GM18511 (cell line): ENCODE data around the gene SPIN1.

ENCODE experiments used
- ATAC-seq: cut with Tn5 transposase; IDR thresholded peaks from one replicate; pipeline ENCODE4 v1.9.1; 2021; ENCODE audit warnings: mild to moderate bottlenecking, moderate library complexity; ENCODE audit not compliant: unreplicated experiment

The SPIN1 gene

GRCh38 chr9:88387552-88388202, 567 bp upstream of the SPIN1 start:
- peak; percentile 16 for ATAC-seq

GRCh38 chr9:88388886-88389605, 802 bp downstream of the SPIN1 start:
- peak; percentile 34 for ATAC-seq

GRCh38 chr9:88390371-88390990, 2.2 kb downstream of the SPIN1 start:
- ATAC-seq, result no peak

GRCh38 chr9:88391236-88391635, 3.0 kb downstream of the SPIN1 start:
- no peak for ATAC-seq

GRCh38 chr9:88391921-88392320, 3.7 kb downstream of the SPIN1 start:
- no peak for ATAC-seq

- no peak for ATAC-seq
Observed at GRCh38 chr9:88392549-88392948, 4.3 kb downstream of the SPIN1 start.

- ATAC-seq, result no peak
Observed at GRCh38 chr9:88396836-88397577, 8.8 kb downstream of the SPIN1 start.

GRCh38 chr9:88398016-88398415, 9.8 kb downstream of the SPIN1 start:
- no peak for ATAC-seq

GRCh38 chr9:88399966-88400365, 11.7 kb downstream of the SPIN1 start:
- ATAC-seq, result no peak

GRCh38 chr9:88403340-88403739, 15.1 kb downstream of the SPIN1 start:
- ATAC-seq, result no peak

- ATAC-seq, result no peak
Observed at GRCh38 chr9:88406051-88406450, 17.8 kb downstream of the SPIN1 start.

- ATAC-seq, result no peak
Observed at GRCh38 chr9:88411471-88411870, 23.2 kb downstream of the SPIN1 start.

GRCh38 chr9:88414298-88414697, 26.1 kb downstream of the SPIN1 start:
- ATAC-seq, result no peak

GRCh38 chr9:88418025-88418424, 29.8 kb downstream of the SPIN1 start:
- ATAC-seq, result no peak

- ATAC-seq, result no peak
Observed at GRCh38 chr9:88418715-88419540, 30.7 kb downstream of the SPIN1 start.

- ATAC-seq, result no peak
Observed at GRCh38 chr9:88420227-88420626, 32.0 kb downstream of the SPIN1 start.

GRCh38 chr9:88421348-88421747, 33.1 kb downstream of the SPIN1 start:
- no peak for ATAC-seq

- ATAC-seq, result no peak
Observed at GRCh38 chr9:88425538-88425950, 37.3 kb downstream of the SPIN1 start.

GRCh38 chr9:88426651-88427050, 38.4 kb downstream of the SPIN1 start:
- no peak for ATAC-seq

GRCh38 chr9:88429595-88430430, 41.6 kb downstream of the SPIN1 start:
- ATAC-seq, result no peak
